DND-41 (cell line): ENCODE results near the gene ERC1.

ENCODE experiments used
- ATAC-seq: fragments of 200-7000 bp; cut with Tn5 transposase; 3 replicates; pipeline ENCODE4 v1.9.1; 2021; ENCODE audit warnings: low read depth; ENCODE audit not compliant: insufficient read depth
- DNase-seq: peaks from one replicate; pipeline ENCODE4 v3.0.0-alpha.2; 2020
- H2AFZ ChIP-seq: 2 replicates; pipeline ENCODE4 v1.6.0; 2012; ENCODE audit warnings: low read depth, low read length
- H3K27ac ChIP-seq: 2 replicates; pipeline ENCODE4 v1.5.1; 2012; ENCODE audit warnings: low read length, inconsistent platforms
- H3K27me3 ChIP-seq: fragments of 200-600 bp; sonication (generic); 2 replicates; pipeline ENCODE4 v1.6.0; 2012; ENCODE audit warnings: low read length, mild to moderate bottlenecking, inconsistent platforms; ENCODE audit not compliant: insufficient read depth, poor library complexity
- H3K36me3 ChIP-seq: 2 replicates; pipeline ENCODE4 v1.5.1; 2012; ENCODE audit warnings: low read length, inconsistent platforms; ENCODE audit not compliant: insufficient read depth
- H3K4me1 ChIP-seq: 2 replicates; pipeline ENCODE4 v1.5.1; 2012; ENCODE audit warnings: mild to moderate bottlenecking, low read length; ENCODE audit not compliant: insufficient read depth
- H3K4me2 ChIP-seq: 2 replicates; pipeline ENCODE4 v1.6.0; 2012; ENCODE audit warnings: mild to moderate bottlenecking, moderate library complexity, low read length, inconsistent platforms; ENCODE audit not compliant: insufficient read depth
- H3K4me3 ChIP-seq, 2 experiments: fragments of 200-600 bp in 1 of 2; shearing (Covaris generic) in 1 of 2; 2 replicates each; pipeline ENCODE4 v1.5.1; 2012 to 2016; ENCODE audit warnings: inconsistent platforms in 2 of 2, low read length in 2 of 2, mild to moderate bottlenecking in 2 of 2, low read depth in 1 of 2, moderate library complexity in 1 of 2
- H3K79me2 ChIP-seq: 2 replicates; pipeline ENCODE4 v1.6.0; 2012; ENCODE audit warnings: low read length, inconsistent platforms; ENCODE audit not compliant: insufficient read depth
- H3K9ac ChIP-seq: 2 replicates; pipeline ENCODE4 v1.6.0; 2012; ENCODE audit warnings: low read depth, mild to moderate bottlenecking, inconsistent platforms, low read length, moderate library complexity
- H3K9me3 ChIP-seq: 2 replicates; pipeline ENCODE4 v1.5.1; 2012; ENCODE audit warnings: low read length, moderate library complexity, mild to moderate bottlenecking, inconsistent platforms; ENCODE audit not compliant: insufficient read depth, severe bottlenecking
- H4K20me1 ChIP-seq: 2 replicates; pipeline ENCODE4 v1.6.0; 2012; ENCODE audit warnings: low read length; ENCODE audit not compliant: insufficient read depth
- EZH2 ChIP-seq: IDR thresholded peaks from 3 replicates; pipeline ENCODE4 v1.6.1; 2012; ENCODE audit warnings: borderline replicate concordance, low read depth, mild to moderate bottlenecking, moderate library complexity, low read length, inconsistent platforms; ENCODE audit not compliant: severe bottlenecking
- TF ChIP-seq, protein P1 (sequence below): IDR thresholded peaks from 2 replicates; pipeline ENCODE4 v1.5.1; 2012; ENCODE audit warnings: borderline replicate concordance, low read length, moderate library complexity, mild to moderate bottlenecking; ENCODE audit not compliant: poor library complexity, severe bottlenecking; ENCODE audit errors: extremely low read depth

ERC1 gene

GRCh38 chr12:1173781-1174617, 183.0 kb downstream of the ERC1 start:
- ATAC-seq = no peak
- no peak overlapping the region for H2AFZ ChIP-seq
- no peak overlapping the region for H3K4me3 ChIP-seq
- no peaks in the 10 kb centered on the region for H3K27me3 ChIP-seq
- H3K9me3 ChIP-seq = no peaks in the 10 kb centered on the region
- H3K27ac ChIP-seq = no peak overlapping the region
- no peaks in the 10 kb centered on the region for H3K4me1 ChIP-seq
- no peaks in the 10 kb centered on the region for H4K20me1 ChIP-seq
- no peaks in the 10 kb centered on the region for H3K79me2 ChIP-seq
- no peak for TF ChIP-seq EZH2
- TF ChIP-seq, protein P1, sequence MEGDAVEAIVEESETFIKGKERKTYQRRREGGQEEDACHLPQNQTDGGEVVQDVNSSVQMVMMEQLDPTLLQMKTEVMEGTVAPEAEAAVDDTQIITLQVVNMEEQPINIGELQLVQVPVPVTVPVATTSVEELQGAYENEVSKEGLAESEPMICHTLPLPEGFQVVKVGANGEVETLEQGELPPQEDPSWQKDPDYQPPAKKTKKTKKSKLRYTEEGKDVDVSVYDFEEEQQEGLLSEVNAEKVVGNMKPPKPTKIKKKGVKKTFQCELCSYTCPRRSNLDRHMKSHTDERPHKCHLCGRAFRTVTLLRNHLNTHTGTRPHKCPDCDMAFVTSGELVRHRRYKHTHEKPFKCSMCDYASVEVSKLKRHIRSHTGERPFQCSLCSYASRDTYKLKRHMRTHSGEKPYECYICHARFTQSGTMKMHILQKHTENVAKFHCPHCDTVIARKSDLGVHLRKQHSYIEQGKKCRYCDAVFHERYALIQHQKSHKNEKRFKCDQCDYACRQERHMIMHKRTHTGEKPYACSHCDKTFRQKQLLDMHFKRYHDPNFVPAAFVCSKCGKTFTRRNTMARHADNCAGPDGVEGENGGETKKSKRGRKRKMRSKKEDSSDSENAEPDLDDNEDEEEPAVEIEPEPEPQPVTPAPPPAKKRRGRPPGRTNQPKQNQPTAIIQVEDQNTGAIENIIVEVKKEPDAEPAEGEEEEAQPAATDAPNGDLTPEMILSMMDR = no peak
- H3K4me2 ChIP-seq = no peak overlapping the region
- no peak overlapping the region for H3K9ac ChIP-seq
- DNase-seq = no peak
- no peaks in the 10 kb centered on the region for H3K36me3 ChIP-seq

- no peak for TF ChIP-seq EZH2
- Histone ChIP-seq H3K79me2 (no peaks in the 10 kb centered on the region), H3K4me3 (no peak overlapping the region), H3K9me3 (no peaks in the 10 kb centered on the region), H3K27me3 (no peaks in the 10 kb centered on the region), H3K4me1 (no peaks in the 10 kb centered on the region), H4K20me1 (no peaks in the 10 kb centered on the region), H2AFZ (no peak overlapping the region), H3K9ac (no peak overlapping the region), H3K27ac (no peak overlapping the region), H3K36me3 (no peaks in the 10 kb centered on the region), H3K4me2 (no peak overlapping the region)
- ATAC-seq = no peak
- no peak for DNase-seq
Observed at GRCh38 chr12:1174659-1175058, 183.6 kb downstream of the ERC1 start.

DNA sequence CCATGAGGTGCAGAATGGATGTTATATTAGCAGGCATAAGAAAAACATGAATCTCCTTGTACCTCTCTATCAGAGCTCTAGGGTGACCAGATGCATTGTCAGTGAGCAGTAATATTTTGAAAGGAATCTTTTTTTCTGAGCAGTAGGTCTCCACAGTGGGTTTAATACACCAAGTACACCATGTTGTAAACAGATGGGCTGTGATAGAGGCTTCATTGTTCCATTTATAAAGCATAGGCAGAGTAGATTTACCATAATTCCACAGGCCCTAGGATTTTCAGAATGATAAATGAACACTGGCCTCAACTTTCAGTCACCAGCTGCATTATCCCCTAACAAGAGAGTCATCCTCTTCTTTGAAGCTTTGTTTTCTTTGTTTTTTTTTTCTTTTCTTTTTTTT, 185.2 kb downstream of the ERC1 start:
- no peaks in the 10 kb centered on the region for H3K4me1 ChIP-seq

GRCh38 chr12:1179128-1179527, 188.1 kb downstream of the ERC1 start:
- H3K4me1 ChIP-seq = no peaks in the 10 kb centered on the region
- no peak overlapping the region for H3K27ac ChIP-seq
- H4K20me1 ChIP-seq = no peaks in the 10 kb centered on the region
- no peak for TF ChIP-seq EZH2
- TF ChIP-seq, protein P1 = no peak
- no peaks in the 10 kb centered on the region for H3K9me3 ChIP-seq
- no peak overlapping the region for H3K4me2 ChIP-seq
- ATAC-seq (no peak), DNase-seq (no peak)
- H2AFZ ChIP-seq = no peak overlapping the region
- no peaks in the 10 kb centered on the region for H3K36me3 ChIP-seq
- no peak overlapping the region for H3K4me3 ChIP-seq
- no peaks in the 10 kb centered on the region for H3K79me2 ChIP-seq
- H3K9ac ChIP-seq = no peak overlapping the region
- no peaks in the 10 kb centered on the region for H3K27me3 ChIP-seq

More for the DNA sequence above, 185.2 kb downstream of the ERC1 start:
- no peaks in the 10 kb centered on the region for H3K36me3 ChIP-seq
- no peak overlapping the region for H3K4me2 ChIP-seq
- no peak overlapping the region for H2AFZ ChIP-seq
- no peaks in the 10 kb centered on the region for H3K79me2 ChIP-seq
- ATAC-seq (no peak), DNase-seq (no peak)
- no peak overlapping the region for H3K27ac ChIP-seq
- no peak overlapping the region for H3K4me3 ChIP-seq
- H4K20me1 ChIP-seq = no peaks in the 10 kb centered on the region
- no peak overlapping the region for H3K9ac ChIP-seq
- no peaks in the 10 kb centered on the region for H3K9me3 ChIP-seq
- TF ChIP-seq EZH2 = no peak
- TF ChIP-seq, protein P1 = no peak
- no peaks in the 10 kb centered on the region for H3K27me3 ChIP-seq
